GM21381 (cell line): Measurements from ENCODE around the gene SH3RF1.
"Not testable (repeated sequence)": the region's sequence is repeated elsewhere in the genome, so short reads cannot be mapped to it uniquely, and the experiment has no call there.

Experiments
- ATAC-seq: cut with Tn5 transposase; IDR thresholded peaks from one replicate; pipeline ENCODE4 v1.9.1; 2021; ENCODE audit warnings: mild to moderate bottlenecking, moderate library complexity; ENCODE audit not compliant: unreplicated experiment

SH3RF1 gene

DNA sequence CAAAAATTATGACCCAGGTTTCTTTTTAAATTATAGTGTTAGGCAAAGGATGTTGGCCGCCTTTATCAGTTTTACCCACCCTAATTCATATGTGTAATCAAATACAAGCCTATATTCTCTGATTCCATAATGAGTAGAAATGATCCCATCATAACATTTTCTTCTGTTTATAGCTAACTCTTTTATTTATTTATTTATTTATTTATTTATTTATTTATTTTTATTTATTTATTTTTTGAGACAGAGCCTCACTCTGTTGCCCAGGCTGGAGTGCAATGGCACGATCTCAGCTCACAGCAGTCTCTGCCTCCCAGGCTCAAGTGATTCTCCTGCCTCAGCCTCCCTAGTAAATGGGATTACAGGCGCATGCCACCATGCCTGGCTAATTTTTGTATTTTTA lies 7.1 kb upstream of the SH3RF1 start:
- ATAC-seq, result not testable (repeated sequence)

DNA sequence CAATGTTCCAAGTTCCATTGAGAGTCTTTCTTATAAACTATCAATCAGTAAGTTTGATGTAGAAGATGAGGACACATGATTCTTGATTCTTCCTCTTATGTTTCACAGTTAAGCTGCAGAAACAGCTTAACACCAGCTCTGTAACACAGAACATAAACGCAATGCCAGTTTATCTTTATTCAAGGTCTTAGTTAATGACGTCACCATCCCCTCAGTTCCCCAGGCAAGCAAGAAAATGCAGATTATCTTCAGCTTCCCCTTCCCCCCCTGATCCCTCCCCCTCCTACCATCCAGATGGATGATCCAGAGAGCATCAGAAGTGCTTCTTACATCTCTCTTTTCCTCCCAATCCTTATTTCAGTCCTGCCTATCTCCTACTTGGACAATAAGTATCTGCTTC lies 4.4 kb upstream of the SH3RF1 start:
- ATAC-seq, result no peak

DNA sequence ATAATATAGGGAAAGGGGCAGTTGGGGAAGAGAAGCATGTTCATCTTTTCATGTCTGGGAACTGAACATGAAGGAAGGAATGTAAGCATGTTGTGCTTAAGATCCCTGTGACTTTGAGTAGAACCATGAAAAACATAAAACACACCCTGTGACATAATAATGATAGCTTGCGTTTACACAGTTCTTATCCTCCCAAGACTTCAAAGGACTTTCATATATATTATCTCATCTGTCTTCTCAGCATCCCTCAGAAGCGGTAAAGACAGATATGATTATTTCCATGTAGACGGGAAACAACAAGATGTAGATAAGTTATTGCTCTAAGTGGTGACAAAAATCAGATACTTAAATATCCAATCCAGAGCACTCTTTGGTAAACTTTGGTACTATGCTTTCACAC lies 3.3 kb upstream of the SH3RF1 start:
- no peak for ATAC-seq

DNA sequence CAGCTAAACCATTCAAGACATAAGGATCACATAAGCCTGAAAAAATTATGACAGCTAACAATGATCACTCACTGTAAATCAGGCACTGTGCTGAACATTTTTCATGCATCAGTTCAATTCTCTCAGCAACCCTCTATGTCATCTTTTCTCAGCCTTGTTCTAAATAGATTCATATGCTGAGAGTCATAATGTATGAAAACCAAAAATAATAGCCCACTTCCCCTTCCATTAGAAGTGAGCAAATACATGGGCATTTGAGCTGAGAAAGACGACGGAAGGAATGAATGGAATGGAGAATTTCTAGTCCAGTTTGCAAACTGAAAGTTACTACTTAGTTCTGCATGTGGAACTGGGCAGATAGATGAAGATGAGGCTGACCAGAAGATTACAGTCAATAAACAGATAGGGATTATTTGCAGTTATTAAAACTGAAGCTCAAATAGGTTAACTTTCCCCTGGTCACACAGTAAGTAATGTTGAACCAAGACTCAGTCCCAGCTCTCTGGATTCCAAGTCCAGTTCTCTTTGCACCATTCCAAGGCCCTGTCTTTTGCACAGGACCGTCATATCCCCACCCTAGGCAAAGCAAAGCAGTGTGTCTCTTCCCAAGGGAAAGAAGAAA lies 1.6 kb upstream of the SH3RF1 start:
- no peak for ATAC-seq

DNA sequence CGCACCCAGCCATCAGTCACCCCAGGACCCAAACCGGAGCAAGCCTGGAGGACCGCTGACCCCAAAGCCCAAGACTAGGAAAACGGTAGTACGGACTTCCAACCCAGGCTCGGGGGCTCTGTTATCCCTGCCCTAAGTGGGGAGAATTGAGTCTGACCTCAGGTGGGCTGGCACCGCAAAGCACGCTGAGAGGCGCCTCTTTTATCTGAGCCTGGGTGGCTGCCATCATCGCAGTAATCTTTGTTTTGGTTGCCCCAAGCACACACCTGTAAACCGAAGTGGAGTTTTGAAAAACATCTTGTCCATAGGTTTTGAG lies 894 bp upstream of the SH3RF1 start:
- no peak for ATAC-seq

DNA sequence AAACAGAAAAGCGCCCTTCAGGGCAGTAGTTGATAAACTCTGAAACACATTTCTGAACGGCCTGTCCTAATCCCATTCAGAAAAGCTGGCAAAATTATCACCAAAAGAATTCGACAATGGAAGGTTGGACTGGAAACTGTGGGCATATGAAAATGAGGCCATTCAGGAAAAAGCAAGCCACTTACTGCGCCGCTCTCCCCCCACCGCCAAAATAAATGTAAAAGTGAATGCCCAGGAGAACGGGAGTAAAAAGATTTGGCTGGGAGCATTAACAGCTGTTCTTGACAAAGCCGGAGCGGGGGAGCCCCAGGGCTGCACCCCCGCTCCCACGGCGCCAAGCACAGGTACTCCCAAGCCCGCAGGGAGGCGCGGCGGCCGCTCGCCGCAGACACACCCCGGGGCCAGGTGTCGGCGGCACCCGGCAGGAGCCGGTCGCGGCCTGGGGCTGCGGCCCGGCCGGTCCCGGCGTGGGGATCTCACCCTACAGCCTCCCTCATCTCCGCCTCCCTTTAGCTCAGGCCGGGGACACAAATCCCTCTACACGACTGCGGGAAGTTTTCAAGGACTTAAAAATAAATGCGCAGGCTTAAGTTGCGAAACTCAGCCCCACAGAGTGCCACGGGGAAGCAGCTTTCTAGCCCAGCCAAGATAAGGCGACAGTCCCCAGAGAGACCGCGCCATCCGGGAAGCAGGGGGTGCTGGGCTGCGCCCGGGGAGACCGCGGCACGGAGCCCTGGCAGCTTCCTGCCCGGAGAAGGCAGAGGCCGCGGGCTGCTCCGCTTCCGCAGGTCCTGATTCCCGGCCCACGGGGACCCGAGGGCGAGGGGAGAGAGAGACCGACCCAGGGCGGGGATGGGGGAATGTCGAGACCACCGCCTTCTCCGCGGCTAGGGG lies 593 bp downstream of the SH3RF1 start:
- ATAC-seq, result peak; percentile 48

DNA sequence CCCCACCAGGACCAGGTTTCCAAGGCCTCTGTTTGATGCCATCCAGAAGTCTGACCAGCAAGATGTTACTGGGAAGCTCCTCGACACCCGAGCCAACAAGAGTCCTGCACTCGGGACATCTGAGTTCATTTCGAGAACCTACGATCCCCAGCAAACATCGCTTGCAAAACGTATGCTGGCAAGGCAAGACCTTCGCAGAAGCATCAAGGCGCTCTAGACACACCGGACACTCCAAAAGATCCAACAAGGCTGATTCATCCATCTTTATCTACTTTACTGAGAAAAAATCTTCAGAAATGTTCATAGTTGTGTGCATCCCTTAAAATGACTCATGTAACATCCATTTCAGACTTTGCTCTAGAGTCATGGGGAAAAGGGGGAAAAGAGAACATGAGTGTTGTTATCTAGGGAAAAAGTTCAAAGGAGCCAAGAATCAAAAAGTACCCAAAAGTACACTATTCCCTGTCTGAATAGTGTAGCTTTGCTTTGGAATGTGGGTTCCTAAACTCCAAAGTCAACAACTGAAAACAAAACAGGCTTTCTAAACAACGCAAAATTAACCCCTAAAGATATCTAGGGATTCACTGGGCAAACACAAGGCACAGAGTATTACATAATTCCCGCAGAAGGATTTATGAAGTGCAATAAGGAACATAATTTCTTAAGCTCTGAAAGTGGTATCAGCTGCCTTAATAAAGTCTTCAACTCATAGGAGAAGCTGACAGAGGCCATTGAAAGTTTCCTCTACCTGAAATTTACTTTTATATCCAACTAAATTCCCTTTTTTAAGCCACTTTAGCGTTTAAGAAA lies 1.6 kb downstream of the SH3RF1 start:
- no peak for ATAC-seq

DNA sequence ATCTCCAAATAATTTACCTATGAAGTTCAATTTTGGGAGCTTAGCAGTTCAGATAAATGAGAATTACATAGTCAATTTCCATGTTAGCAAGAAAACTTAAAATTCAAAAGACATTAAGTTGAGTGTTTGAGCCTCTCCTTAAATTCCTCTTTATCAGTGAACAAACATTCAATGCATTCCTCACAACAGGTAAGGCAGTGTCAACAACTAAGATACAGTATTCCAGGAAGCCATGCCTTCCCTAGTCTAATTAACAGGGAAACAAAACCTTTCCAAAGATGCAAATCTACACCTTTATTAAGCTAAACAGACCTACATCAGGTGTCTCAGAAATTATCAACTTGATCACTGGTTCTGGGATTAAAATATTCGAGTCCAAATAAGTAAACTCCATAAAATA lies 3.7 kb downstream of the SH3RF1 start:
- ATAC-seq, result no peak

DNA sequence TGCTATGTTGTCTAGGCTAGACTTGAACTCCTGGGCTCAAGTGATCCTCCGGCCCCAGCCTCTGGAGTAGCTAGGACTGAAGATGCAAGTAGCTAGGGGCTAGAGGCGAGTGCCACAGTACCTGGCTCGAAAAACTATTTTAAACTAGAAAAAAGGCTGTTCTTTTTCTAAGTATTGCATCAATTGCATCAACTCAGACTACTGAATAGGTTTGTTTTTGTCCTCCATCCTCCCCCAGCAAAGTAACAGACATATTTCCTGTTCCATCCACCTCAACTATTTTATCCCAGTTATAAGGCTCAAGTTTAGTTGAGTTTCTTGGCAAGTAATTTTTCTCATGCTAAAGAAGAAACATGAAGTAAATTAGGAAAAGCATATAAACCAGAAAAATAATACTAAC lies 4.1 kb downstream of the SH3RF1 start:
- ATAC-seq, result no peak

DNA sequence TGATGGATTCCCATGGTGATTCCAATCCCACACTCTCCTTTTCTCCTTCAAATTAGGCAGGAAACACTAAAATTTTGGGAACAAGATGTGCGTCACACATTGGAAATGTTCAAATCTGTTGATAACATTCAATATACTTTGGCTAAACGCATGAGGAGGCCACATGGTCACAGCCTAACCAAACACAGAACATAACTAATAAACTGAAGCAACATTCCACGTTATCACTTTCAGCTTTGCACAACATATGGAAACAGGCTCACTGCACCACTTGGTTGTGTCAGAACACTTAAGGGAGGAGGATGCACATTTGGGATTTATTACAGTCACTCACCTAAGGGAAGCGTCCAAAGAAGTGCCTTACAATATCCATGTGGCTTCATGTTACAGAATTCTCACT lies 4.7 kb downstream of the SH3RF1 start:
- ATAC-seq, result no peak

DNA sequence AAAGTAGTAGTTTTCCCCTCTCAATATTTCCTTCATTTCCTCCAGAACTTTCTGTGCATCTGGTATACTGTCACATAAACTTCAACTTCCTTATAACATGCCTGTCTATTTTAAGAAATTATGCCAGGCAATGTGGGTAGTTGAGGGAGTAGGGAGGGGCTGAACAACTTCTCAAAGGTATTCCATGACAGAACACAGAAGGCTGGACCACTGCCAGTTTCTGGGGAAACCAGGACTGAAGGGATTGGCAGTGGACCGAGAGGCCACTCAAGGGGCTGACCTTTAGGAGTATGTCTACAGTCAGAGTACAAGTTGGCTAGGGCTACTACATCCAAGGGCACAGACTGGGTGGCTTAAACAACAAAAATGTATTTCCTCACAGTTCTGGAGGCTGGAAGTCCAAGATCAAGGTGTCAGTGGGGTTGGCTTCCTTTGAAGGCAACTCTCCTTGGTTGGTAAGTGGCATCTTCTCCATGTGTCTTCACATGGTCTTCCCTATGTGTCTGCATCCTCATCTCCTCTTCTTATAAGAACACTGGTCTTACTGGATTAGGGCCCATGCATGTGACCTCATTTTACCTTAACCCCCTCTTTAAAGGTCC lies 6.9 kb downstream of the SH3RF1 start:
- ATAC-seq, result no peak

DNA sequence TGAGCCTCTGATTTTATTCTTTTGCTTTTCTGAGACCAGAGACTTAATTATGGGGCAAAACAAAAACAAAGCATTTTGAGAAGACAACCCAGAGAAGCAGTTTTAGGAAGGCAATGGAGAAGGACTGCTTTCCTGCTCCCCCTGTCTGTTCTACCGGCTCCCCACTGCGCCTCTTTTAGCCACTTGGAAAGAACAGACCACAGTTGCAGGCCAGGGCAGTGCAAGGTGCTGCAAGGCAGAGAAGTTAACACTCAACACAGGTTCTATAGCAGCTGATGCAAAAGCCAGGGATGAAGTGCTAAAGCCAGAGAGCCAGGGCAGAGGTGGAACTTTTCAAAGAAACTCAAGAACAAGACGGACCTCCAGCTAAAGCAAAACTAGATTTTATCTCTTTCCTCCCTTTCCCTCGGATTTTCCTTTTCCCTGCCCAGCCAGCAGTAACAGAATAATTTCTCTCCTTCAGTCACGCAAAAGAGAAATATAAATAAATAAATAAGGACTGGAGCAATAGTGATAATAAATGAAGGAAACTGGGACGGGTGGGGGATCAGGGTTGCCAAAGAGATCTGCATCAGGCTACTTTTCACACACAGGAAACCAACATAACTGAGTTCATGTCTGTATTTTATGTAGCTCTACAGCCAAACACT lies 10.4 kb downstream of the SH3RF1 start:
- ATAC-seq, result no peak

DNA sequence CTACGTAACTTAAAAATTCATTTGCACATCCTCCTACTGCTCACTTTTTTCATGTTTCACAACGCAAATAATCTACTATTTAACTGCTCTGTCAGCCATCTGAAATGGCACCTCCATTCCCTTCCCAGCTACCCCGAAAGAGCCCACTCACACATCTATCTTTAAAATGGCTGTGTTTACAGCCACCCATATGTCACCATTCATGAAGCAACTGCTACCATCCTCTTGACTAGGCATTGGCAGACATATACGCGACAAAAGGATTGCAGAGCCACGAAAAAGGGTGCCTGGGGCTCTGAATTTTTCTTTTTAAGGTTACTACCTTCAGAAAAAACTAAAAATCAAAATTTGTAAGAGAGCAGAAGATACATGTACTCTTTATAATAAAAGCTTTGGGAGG lies 11.5 kb downstream of the SH3RF1 start:
- ATAC-seq, result no peak

DNA sequence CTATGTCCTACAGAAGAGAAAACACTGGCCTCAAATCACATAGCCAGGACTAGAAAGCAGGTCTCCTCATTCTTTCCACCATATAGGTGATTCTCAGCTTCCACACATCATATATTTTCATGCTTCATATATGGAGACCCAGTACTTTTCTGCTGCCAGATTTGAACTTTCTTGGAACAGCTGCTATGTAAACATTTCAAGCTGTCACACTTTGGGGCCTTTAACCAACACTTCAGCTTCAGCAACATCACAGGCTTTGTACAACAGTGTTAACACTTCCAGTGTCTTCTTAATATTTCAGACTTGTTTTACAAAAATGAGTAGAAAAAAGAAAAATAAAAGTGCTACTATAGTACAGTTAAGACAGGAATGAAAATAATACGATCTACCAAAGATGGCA lies 12.6 kb downstream of the SH3RF1 start:
- ATAC-seq, result no peak

DNA sequence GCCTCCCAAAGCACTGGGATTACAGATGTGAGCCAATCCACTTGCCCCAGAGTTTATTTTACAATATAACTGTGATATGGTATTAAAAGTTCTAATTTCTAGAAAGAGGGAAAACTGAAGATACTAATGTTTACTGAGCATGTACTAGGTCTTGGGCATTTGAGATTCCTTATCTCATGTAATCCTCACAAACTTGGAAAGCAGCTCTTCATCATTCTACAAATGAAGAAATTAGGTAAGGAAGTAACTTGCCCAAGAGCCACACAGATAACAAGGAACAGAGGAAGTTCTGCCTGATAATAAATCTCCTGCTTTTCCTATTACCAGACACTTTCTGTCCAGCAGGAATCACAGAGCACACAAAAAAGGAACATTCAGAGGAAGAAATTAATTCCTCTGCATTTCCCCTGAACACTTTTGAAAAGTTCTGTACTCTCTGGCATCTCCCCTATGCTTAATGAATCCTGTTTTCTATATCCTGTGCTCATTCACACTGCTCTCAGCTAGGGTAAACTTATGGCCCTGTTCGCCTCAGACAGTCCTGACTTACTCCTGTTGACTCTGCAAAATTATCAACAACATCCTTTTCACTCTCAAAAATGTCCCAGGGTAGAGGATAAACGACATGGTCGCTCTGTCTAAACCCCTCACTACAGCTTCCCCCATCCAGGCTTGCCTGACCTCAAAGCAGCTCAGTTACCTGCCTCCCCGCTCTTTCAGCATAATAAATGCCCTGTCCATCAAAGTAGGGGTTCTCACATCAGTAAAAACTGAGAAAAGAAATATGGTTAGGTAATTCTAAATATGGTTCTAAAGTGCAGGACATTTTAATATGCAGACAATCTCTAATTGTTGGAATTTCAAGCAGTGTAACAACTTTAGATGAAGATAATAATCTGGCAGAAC lies 13.6 kb downstream of the SH3RF1 start:
- no peak for ATAC-seq

DNA sequence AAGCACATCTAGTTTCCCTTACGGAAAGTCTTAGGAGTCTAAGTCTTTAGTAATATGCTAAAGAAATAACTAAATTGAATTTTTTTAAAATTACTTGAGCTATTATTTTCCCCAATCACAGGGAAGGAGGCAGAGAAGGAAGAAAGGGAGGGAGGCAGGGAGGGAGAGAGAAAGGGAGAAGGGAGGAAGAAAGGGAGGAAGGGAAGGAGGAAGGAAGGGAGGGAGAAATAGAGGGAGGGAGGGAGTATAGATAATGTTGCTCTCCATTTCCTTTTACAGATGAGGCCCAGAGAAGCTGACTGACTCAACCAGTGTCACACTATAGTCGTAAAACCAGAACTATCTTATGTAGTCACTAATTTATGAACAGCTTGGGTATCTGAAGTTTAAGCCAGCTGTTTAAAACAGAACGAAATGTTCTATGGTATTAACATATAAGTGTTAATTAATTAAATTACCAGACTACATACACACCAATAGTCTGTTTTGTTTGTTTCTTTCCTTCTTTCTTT lies 14.6 kb downstream of the SH3RF1 start:
- no peak for ATAC-seq

DNA sequence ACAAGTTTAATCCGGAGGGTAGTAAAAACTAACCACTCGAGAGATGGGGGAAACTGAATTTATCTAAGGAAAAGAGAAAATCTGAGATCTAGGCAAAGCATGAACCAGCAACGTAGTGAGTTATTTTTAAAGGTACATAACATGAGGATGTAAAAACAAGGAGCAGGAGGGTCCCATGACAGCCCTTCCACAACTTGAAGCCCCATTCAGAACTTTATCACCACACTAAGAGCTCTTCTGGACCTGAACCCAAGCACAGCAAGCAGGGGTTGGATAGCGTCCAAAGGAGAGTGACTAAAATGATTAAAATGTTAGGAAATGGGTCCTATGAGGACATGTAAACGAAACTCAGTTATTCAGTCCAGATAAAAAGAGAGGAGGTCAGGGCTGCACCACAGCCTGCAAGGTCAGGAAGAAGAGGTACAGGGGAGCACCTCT lies 16.2 kb downstream of the SH3RF1 start:
- no peak for ATAC-seq

DNA sequence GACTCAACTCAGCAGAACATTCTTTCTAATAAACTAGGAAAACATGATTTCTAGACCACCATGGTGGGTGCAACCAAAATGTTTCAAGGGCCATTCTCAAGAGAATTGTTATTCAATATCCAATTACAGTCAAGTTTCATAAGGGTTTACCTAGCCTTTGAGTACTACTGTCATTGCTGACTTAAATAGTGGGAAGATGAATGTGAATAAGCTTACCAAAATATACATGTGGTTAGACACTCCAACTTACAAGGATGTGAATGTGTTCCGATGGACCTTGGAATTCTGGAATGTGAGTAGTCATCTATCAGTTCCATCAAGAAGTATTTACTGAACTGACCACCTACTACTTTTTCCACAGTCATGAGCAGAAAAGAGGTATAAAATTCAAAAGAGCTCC lies 16.9 kb downstream of the SH3RF1 start:
- ATAC-seq, result no peak

DNA sequence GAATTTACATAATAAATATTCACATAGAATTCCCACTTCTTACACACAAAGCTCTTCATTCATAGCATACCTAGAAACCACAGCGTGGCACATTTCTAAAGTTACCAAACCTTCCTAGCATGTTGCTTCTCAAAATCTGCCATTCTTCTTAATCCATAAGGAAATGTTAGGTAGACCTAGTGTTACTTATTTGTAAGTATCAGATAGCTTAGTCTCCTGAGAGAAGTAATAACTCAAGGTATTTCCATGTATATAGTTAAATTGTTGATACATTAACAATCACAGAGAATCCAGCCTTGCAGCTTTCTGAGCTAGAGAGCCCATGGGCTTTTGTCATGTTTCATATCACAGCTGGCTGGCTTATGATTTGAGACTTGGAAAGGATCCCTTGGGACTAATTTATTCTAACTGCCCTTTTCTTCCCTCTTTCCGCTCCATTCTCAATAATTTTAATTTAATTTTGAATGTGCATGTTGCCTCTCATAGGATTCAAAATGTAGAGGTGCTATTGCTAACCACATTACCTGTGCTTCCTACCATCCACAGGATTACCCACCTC lies 17.6 kb downstream of the SH3RF1 start:
- ATAC-seq, result no peak
